HepG2 (cell line): ENCODE measurements around the gene GPC3. TPM values are rescaled to one million over a fixed set of nuclear protein-coding genes. Genes with fewer than 3 reads are reported as not detected.

ENCODE experiments used
- ATAC-seq: fragments of 200-7000 bp; cut with Tn5 transposase; 3 replicates; pipeline ENCODE4 v1.9.1; 2020; ENCODE audit warnings: mild to moderate bottlenecking, moderate library complexity
- BruUV-seq: library from RNA; stranded (reverse); fragments of 400-500 nt; replicated peaks from 2 replicates; lab custom pipeline; 2021; lab: Mats Ljungman, UMichigan
- CTCF ChIA-PET: fragments of 300-600 bp; formaldehyde crosslinking; extraction: SDS; loops from one replicate; lab custom pipeline; 2021; ENCODE audit warnings: low total read pairs, inconsistent platforms, low intra/inter-chr PET ratio; lab: Yijun Ruan, JAX
- POLR2A ChIA-PET: fragments of 350-600 bp; sonication (Branson Sonifier 250); formaldehyde crosslinking; loops from one replicate; lab custom pipeline; 2020; ENCODE audit warnings: antibody characterized with exemption, inconsistent platforms; lab: Yijun Ruan, JAX
- DNase-seq: peaks from one replicate; pipeline ENCODE4 v3.0.0-alpha.2; 2015; ENCODE audit warnings: low spot score
- FAIRE-seq: peaks from 3 replicates; lab custom pipeline; 2011; peaks lifted over from hg19 to GRCh38; lab: Jason Lieb, UNC
- H2AFZ ChIP-seq: one replicate; pipeline ENCODE4 v1.6.1; 2011; ENCODE audit warnings: low read length, inconsistent platforms
- H3K27ac ChIP-seq: fragments of 300-600 bp; 3 replicates; pipeline ENCODE4 v1.8.0; 2011; ENCODE audit warnings: mixed run types, mild to moderate bottlenecking, mixed read lengths, low read length, inconsistent platforms; ENCODE audit not compliant: insufficient read depth; ENCODE audit errors: extremely low read length
- H3K27me3 ChIP-seq, 2 experiments: fragments of 200-600 bp in 1 of 2; 2 replicates in 1 of 2; 3 replicates in 1 of 2; pipeline versions ENCODE4 v1.6.0 to v1.8.0; 2011; ENCODE audit warnings: low read length in 2 of 2, mild to moderate bottlenecking in 2 of 2, moderate library complexity in 2 of 2, inconsistent platforms in 1 of 2; ENCODE audit not compliant: insufficient read depth in 2 of 2, control insufficient read depth in 1 of 2
- H3K36me3 ChIP-seq, 2 experiments: fragments of 200-600 bp in 1 of 2; replicated peaks in 1 of 2; 2 replicates in 1 of 2; 3 replicates in 1 of 2; pipeline versions ENCODE4 v1.5.1 to v1.8.0; 2011; ENCODE audit warnings: low read length in 2 of 2, inconsistent platforms in 1 of 2; ENCODE audit not compliant: insufficient read depth in 2 of 2, control insufficient read depth in 1 of 2
- H3K4me1 ChIP-seq: 2 replicates; pipeline ENCODE4 v1.5.1; 2012; ENCODE audit warnings: low read length, inconsistent platforms; ENCODE audit not compliant: insufficient read depth
- H3K4me2 ChIP-seq: 2 replicates; pipeline ENCODE4 v1.6.0; 2011; ENCODE audit warnings: low read depth, low read length, inconsistent platforms
- H3K4me3 ChIP-seq, 3 experiments: fragments of 200-600 bp in 1 of 3; sonication (generic), shearing (Covaris generic) in 1 of 3; replicated peaks in 1 of 3; 2 replicates each; pipeline ENCODE4 v1.5.1; 2011 to 2016; ENCODE audit warnings: low read length in 3 of 3, inconsistent platforms in 2 of 3, low read depth in 2 of 3, mild to moderate bottlenecking in 2 of 3, control low read depth in 1 of 3, mixed read lengths in 1 of 3; ENCODE audit not compliant: insufficient read depth in 1 of 3
- H3K79me2 ChIP-seq: one replicate; pipeline ENCODE4 v1.6.1; 2011; ENCODE audit warnings: low read length, inconsistent platforms; ENCODE audit not compliant: insufficient read depth
- H3K9ac ChIP-seq: 2 replicates; pipeline ENCODE4 v1.6.0; 2011; ENCODE audit warnings: mild to moderate bottlenecking, low read depth, low read length, inconsistent platforms; ENCODE audit not compliant: insufficient read depth
- H3K9me3 ChIP-seq: 2 replicates; pipeline ENCODE4 v1.5.1; 2012; ENCODE audit warnings: mild to moderate bottlenecking, low read length
- H4K20me1 ChIP-seq: 2 replicates; pipeline ENCODE4 v1.6.0; 2011; ENCODE audit warnings: inconsistent platforms, mild to moderate bottlenecking, low read length, moderate library complexity; ENCODE audit not compliant: insufficient read depth
- CENPT ChIP-seq: sonication (generic); formaldehyde crosslinking; IDR thresholded peaks from 2 replicates; pipeline ENCODE4 v1.8.0; 2022; ENCODE audit warnings: low read depth, mild to moderate bottlenecking, moderate library complexity, missing genetic modification reagents
- RBM22 ChIP-seq: fragments of 200-400 bp; formaldehyde crosslinking; optimal IDR thresholded peaks from 2 replicates; pipeline ENCODE3; 2017; ENCODE audit warnings: mild to moderate bottlenecking, low read length, moderate library complexity
- ZNF160 ChIP-seq: sonication (generic); formaldehyde crosslinking; IDR thresholded peaks from 2 replicates; pipeline ENCODE4 v1.8.0; 2022; ENCODE audit warnings: mild to moderate bottlenecking, inconsistent platforms, missing genetic modification reagents
- ZNF687 ChIP-seq: sonication (generic); formaldehyde crosslinking; IDR thresholded peaks from 2 replicates; pipeline ENCODE4 v1.5.1; 2020; ENCODE audit warnings: mild to moderate bottlenecking, missing genetic modification reagents, moderate library complexity
- WGBS: methylation state at CpG from one replicate; pipeline ENCODE4 v1.1.6; 2017; ENCODE audit warnings: low lambda C conversion rate; 5-methylcytosine and 5-hydroxymethylcytosine counted together
- in situ Hi-C: cut with HindIII; loops from 2 replicates; pipeline ENCODE4 v1.10.0; 2017; ENCODE audit warnings: low pct_unique_long_range_greater_than_20kb; ENCODE audit not compliant: extremely low pct_ligation_motif_present
- intact Hi-C: fragments of 100-400 bp; cut with micrococcal nuclease; formaldehyde crosslinking; loops from one replicate; pipeline ENCODE4 v1.10.0; 2022; ENCODE audit not compliant: unreplicated experiment
- polyA plus RNA-seq, 8 experiments: library from polyadenylated mRNA; depleted of rRNA in 3 of 8; stranded (reverse) in 7 of 8; unstranded in 1 of 8; fragments of >200 nt; fragmentation: Illumina TruSeq in 4 of 8; extraction: Trizol in 4 of 8; gene quantifications; 2 replicates each; pipeline versions ENCODE4 v1.2.1 to v1.2.3, GENCODE V29; 2011 to 2016; ENCODE audit warnings: low read depth in 4 of 8, missing spikeins in 1 of 8, mixed read lengths in 1 of 8; ENCODE audit not compliant: insufficient read depth in 1 of 8
- total RNA-seq, 5 experiments: library from RNA; depleted of rRNA; stranded (reverse); fragments of >200 nt; fragmentation: Illumina TruSeq; extraction: Trizol; gene quantifications; 2 replicates each; pipeline ENCODE4 v1.2.3, GENCODE V29; 2016; ENCODE audit warnings: low read depth in 1 of 5

The GPC3 gene
- total and polyA plus RNA-seq, 2 of the 13 experiments (the other 11 are each of a cell fraction or from before 2014, with no cell fraction given), result 1,799 to 3,263 TPM

- CTCF ChIA-PET, result no interaction called here
- Histone ChIP-seq H3K4me3 (no peak overlapping the region), H2AFZ (no peak overlapping the region), H3K4me2 (no peak overlapping the region), H3K27ac (no peak overlapping the region), H3K9ac (no peak overlapping the region), H3K27me3 (no peaks in the 10 kb centered on the region), H3K9me3 (no peaks in the 10 kb centered on the region), H4K20me1 (peaks cover 38% of the 10 kb centered on the region), H3K4me1 (no peaks in the 10 kb centered on the region), H3K79me2 (peaks cover 2% of the 10 kb centered on the region), H3K36me3 (peaks cover 10 to 32% of the 10 kb centered on the region in 2 experiments)
- no TSS peak for BruUV-seq
- POLR2A ChIA-PET, result no interaction called here
- TF ChIP-seq ZNF160 (CRISPR knock-in tag) (no peak), CENPT (CRISPR knock-in tag) (no peak)
- 100% methylated on average over 1 of the region's 1 CpG for WGBS
- intact Hi-C loops (no loop called here), in situ Hi-C loops (no loop called here)
- DNase-seq, result no peak
- no peak for FAIRE-seq
- no peak for ATAC-seq
Observed at GRCh38 chrX:133566876-133567275, 418.5 kb downstream of the GPC3 start.

DNA sequence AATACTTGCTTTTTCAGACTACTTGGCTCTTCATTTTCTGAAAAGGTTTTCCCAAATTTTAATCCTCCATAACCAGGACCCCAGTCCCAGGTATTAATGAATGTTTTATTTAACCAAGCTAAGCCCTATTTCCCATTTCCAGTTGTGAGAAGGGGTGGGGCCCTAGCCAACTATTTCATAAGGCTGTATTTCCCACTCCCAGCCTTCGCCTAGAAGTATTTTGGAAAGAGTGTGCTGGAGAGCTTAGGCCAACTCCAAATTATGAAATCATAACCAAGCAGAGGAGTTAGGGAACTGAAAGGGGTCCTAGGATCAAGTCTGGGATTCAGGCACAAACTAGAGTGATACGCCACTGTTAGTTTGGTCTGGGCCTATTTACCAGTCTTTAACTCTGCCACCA is 421.7 kb downstream of the GPC3 start:
- FAIRE-seq (no peak), DNase-seq (no peak), ATAC-seq (no peak)
- Histone ChIP-seq H3K4me1 (no peaks in the 10 kb centered on the region), H4K20me1 (peaks cover 37% of the 10 kb centered on the region; the same call in 1 of the 2 replicates), H3K27ac (no peak overlapping the region), H3K9ac (no peak overlapping the region), H3K36me3 (peaks cover 12 to 35% of the 10 kb centered on the region in 2 experiments), H3K4me2 (no peak overlapping the region), H3K79me2 (peaks cover 2% of the 10 kb centered on the region), H2AFZ (no peak overlapping the region), H3K27me3 (no peaks in the 10 kb centered on the region), H3K9me3 (no peaks in the 10 kb centered on the region), H3K4me3 (no peak overlapping the region)
- in situ Hi-C loops, result no loop called here
- intact Hi-C loops, result no loop called here
- POLR2A ChIA-PET, result no interaction called here
- TF ChIP-seq ZNF687 (CRISPR knock-in tag) (no peak), RBM22 (peak; percentile 35)
- WGBS, result 100% methylated on average over 2 of the region's 2 CpGs
- TSS peak; percentile 2 for BruUV-seq
- CTCF ChIA-PET, result no interaction called here
